Activated T-helper 2 cell treated with anti-CD3 and anti-CD28 coated beads, Interferon-gamma antibody, Interleukin-2, Interleukin-4, amounts not matched to agents 10 μg/mL and 5 μg/mL and 100 μg/mL, durations not matched to agents 14 hours and 24 hours and 36 hours (primary cell): ENCODE measurements around the gene CLCN1. TPM values are rescaled to one million over a fixed set of nuclear protein-coding genes. Genes with fewer than 3 reads are reported as not detected.
"Not testable (repeated sequence)": the region's sequence is repeated elsewhere in the genome, so short reads cannot be mapped to it uniquely, and the experiment has no call there.

Experiments
- DNase-seq: peaks from one replicate; pipeline ENCODE4 v3.0.0; 2021; ENCODE audit warnings: low spot score
- H3K27ac Mint-ChIP-seq: one replicate; pipeline ENCODE4 v1.8.0; 2021; ENCODE audit warnings: mixed read lengths
- H3K27me3 Mint-ChIP-seq: one replicate; pipeline ENCODE4 v1.8.0; 2021; ENCODE audit warnings: low read depth, mixed read lengths
- H3K36me3 Mint-ChIP-seq: one replicate; pipeline ENCODE4 v1.8.0; 2021; ENCODE audit warnings: low read depth, mixed read lengths
- H3K4me1 Mint-ChIP-seq: one replicate; pipeline ENCODE4 v1.8.0; 2021; ENCODE audit warnings: low read depth, mixed read lengths
- H3K4me3 Mint-ChIP-seq: one replicate; pipeline ENCODE4 v1.8.0; 2021; ENCODE audit warnings: low read depth, mild to moderate bottlenecking, moderate library complexity, mixed read lengths
- H3K9me3 Mint-ChIP-seq: one replicate; pipeline ENCODE4 v1.8.0; 2021; ENCODE audit warnings: mixed read lengths
- intact Hi-C: fragments of 100-400 bp; cut with micrococcal nuclease; formaldehyde crosslinking; loops from one replicate; pipeline ENCODE4 v1.15.1; 2023
- total RNA-seq: library from RNA; stranded (reverse); gene quantifications from 2 replicates; pipeline ENCODE4 v1.2.3, GENCODE V29; 2022

The CLCN1 gene
- total RNA-seq, 1 donor from 2014 or later, result not detected

DNA sequence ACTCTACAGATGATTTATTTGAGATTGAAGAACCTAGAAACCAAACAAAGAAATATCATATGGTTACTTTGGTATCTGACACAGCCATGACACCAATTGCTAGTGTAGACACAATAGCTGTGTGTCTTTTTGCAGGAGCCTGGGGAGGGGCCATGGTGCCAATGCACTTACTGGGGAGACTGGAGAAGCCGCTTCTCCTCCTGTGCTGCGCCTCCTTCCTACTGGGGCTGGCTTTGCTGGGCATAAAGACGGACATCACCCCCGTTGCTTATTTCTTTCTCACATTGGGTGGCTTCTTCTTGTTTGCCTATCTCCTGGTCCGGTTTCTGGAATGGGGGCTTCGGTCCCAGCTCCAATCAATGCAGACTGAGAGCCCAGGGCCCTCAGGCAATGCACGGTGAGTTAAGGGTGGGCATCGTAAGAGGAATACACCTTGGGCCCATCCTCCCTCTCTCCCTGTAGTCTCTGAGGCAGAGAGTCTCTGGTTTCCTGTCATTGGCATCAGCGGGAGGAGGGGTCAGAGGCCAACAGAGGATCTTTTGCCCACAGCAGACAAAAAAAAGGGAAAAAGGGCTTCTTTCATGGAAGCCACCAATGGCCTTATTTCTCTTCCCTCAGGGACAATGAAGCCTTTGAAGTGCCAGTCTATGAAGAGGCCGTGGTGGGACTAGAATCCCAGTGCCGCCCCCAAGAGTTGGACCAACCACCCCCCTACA lies 29.9 kb upstream of the CLCN1 start:
- peaks cover 32% of the 10 kb centered on the region for H3K36me3 Mint-ChIP-seq
- intact Hi-C loops, result loop anchor here (5.0 to 10.0 kb wide), 3 partner anchors 76 to 571 kb away; partner anchors contain the start of gene FAM131B
- peaks cover 45% of the 10 kb centered on the region for H3K4me1 Mint-ChIP-seq
- no peak for DNase-seq
- H3K9me3 Mint-ChIP-seq, result peaks cover 12% of the 10 kb centered on the region
- H3K27ac Mint-ChIP-seq, result no peak overlapping the region
- H3K27me3 Mint-ChIP-seq, result no peaks in the 10 kb centered on the region
- H3K4me3 Mint-ChIP-seq, result no peak overlapping the region

DNA sequence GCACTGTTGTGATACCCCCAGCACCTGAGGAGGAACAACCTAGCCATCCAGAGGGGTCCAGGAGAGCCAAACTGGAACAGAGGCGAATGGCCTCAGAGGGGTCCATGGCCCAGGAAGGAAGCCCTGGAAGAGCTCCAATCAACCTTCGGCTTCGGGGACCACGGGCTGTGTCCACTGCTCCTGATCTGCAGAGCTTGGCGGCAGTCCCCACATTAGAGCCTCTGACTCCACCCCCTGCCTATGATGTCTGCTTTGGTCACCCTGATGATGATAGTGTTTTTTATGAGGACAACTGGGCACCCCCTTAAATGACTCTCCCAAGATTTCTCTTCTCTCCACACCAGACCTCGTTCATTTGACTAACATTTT lies 29.4 kb upstream of the CLCN1 start:
- peaks cover 37% of the 10 kb centered on the region for H3K36me3 Mint-ChIP-seq
- intact Hi-C loops, result loop anchor here (5.0 to 10.0 kb wide), 3 partner anchors 76 to 572 kb away; partner anchors contain the start of gene FAM131B
- peaks cover 12% of the 10 kb centered on the region for H3K9me3 Mint-ChIP-seq
- DNase-seq, result no peak
- H3K27me3 Mint-ChIP-seq, result no peaks in the 10 kb centered on the region
- no peak overlapping the region for H3K27ac Mint-ChIP-seq
- H3K4me3 Mint-ChIP-seq, result peak overlapping the region; percentile 23
- peaks cover 48% of the 10 kb centered on the region for H3K4me1 Mint-ChIP-seq

DNA sequence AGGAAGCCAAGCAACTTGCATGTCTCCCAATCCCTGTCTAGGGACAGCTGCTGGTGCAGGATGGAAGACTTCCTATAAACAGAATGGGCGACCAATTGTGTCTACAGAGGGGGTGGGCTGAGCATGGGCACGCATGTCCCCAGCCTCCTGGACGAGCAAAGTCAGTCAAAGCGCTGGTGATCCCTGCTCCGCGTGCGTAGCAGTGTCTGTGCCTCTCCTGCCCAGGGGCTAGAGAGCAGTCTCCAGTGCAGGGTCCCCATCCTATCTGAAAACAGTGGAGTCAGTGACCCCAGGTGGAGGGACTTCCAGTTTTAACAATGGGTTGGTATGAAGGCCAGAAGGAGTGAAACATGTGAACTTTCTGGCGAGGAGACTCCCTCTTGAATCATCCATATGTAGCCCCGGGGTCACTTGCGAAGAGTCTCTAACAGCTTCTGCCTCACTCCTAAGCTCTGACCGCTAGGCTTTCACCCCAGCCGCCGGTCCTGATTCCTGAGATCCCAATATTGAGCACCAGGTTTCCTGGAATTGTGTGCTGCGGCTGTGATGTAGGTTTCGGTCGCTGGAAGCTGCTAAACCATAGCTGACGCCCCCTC lies 28.5 kb upstream of the CLCN1 start:
- Mint-ChIP-seq H3K27me3 (no peaks in the 10 kb centered on the region), H3K9me3 (peaks cover 12% of the 10 kb centered on the region), H3K27ac (peak overlapping the region; percentile 86), H3K36me3 (peaks cover 45% of the 10 kb centered on the region), H3K4me3 (peak overlapping the region; percentile 95), H3K4me1 (peaks cover 47% of the 10 kb centered on the region)
- intact Hi-C loops, result loop anchor here (5.0 to 10.0 kb wide), 3 partner anchors 75 to 573 kb away; partner anchors contain the start of gene FAM131B
- DNase-seq, result no peak

DNA sequence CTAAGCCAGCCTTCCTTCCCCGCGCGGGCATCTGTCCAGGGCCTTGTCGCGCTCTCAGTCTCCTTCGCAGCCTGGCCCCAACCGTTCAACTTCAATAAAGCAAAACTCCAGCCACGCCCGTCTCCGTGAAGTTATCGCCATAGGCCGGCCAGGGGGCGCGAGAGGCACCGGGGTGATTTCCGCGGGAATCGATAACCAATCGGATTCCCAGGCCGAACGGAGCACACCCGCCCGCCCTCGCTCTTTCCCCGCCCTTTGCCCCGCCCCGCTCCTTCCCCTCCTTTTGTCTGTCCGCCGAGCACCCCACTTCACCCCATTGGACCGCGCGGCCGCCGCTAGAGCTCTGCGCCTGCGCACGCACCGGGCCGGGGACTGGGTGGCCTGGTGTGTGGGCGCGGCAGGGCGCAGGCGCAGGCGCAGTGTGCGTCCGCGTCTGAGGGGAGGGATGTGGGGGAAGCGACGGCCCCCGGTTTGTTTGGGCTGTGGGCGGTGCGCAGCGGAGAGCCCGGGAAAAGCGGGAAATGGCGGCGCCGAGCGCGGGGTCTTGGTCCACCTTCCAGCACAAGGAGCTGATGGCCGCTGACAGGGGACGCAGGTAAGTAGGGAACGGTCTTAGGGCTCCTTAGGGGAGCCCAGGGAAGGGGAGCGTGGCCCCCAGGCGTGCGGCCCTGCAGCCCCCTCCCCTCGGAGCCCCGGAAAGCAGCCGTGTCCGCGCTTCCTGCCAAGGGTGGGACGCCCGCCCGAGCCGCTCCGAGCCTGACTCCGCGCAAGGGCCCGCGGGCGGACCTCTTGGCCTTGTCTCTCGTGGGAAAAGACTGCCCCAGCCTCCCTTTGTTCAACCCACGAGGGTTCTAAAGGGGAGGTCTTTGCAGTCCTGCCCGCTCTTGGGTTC lies 27.7 kb upstream of the CLCN1 start, which contains the start of gene CASP2:
Gene CASP2 (plus strand): TSS at position 417 of the 892 bp plus-strand sequence. CDS start 105 bp downstream, at position 522.
- H3K4me3 Mint-ChIP-seq, result peak within 1 kb of the TSS; percentile 95
- peaks cover 50% of the 10 kb centered on the region for H3K36me3 Mint-ChIP-seq
- H3K4me1 Mint-ChIP-seq, result peaks cover 47% of the 10 kb centered on the region

DNA sequence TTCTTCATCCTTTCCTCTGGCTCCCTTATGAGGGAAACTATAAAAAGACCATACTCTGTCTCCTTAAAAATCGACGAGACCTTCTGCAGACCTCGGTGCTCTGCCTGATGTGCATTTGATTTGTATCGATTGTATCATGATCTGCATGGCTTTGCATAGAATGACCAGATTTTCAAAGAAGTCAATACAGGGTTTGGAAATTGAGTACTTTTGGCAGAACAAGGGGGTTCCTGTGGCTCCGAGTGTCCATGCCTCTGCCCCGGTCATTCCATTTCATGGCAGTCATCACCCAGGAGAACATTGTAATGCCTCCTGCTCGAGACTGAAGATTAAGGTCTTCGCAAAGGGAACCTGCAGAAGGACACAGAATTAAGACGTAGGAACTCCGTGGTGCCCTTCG lies 27.1 kb upstream of the CLCN1 start:
- intact Hi-C loops, result loop anchor here (1.0 to 10.0 kb wide), 9 partner anchors 9 to 574 kb away; partner anchors contain the start of genes FAM131B, GSTK1 and ZYX
- H3K4me1 Mint-ChIP-seq, result peaks cover 45% of the 10 kb centered on the region

More for the DNA sequence above, 27.7 kb upstream of the CLCN1 start, which contains the start of gene CASP2:
- H3K9me3 Mint-ChIP-seq, result peaks cover 12% of the 10 kb centered on the region
- H3K27me3 Mint-ChIP-seq, result no peaks in the 10 kb centered on the region
- peak within 1 kb of the TSS; percentile 87 for H3K27ac Mint-ChIP-seq
- peak; percentile 99 for DNase-seq
- intact Hi-C loops, result loop anchor here (1.0 to 10.0 kb wide), 8 partner anchors 8 to 573 kb away; partner anchors contain the start of genes FAM131B, GSTK1 and ZYX

DNA sequence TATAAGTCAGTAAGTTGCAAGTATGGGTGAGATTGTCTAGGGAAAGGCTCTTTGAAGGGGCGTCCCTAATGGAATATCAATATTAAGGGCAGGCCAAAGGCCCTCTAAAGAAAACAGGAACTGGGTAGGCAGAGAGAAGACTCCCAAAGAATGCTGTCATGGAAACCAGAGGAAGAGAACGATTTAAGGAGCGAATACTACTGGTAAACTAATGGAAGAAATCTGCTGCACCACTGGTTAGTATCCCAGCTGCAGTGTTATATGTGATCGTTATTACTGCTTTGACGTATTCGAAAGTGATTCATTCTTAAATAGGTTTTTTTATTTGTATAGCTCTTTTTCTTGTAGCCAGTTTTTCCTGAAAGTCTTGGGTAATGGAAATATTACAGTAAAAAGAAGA lies 26.5 kb upstream of the CLCN1 start:
- Mint-ChIP-seq H3K27ac (peak overlapping the region; percentile 87), H3K27me3 (no peaks in the 10 kb centered on the region), H3K4me1 (peaks cover 45% of the 10 kb centered on the region), H3K36me3 (peaks cover 63% of the 10 kb centered on the region), H3K4me3 (peak overlapping the region; percentile 95), H3K9me3 (peaks cover 12% of the 10 kb centered on the region)
- DNase-seq, result no peak
- intact Hi-C loops, result loop anchor here (1.0 to 10.0 kb wide), 6 partner anchors 19 to 575 kb away; partner anchors contain the start of gene FAM131B

More for the DNA sequence above, 27.1 kb upstream of the CLCN1 start:
- no peak for DNase-seq
- peak overlapping the region; percentile 95 for H3K4me3 Mint-ChIP-seq
- H3K9me3 Mint-ChIP-seq, result peaks cover 12% of the 10 kb centered on the region
- no peaks in the 10 kb centered on the region for H3K27me3 Mint-ChIP-seq
- H3K27ac Mint-ChIP-seq, result peak overlapping the region; percentile 87
- peaks cover 57% of the 10 kb centered on the region for H3K36me3 Mint-ChIP-seq

DNA sequence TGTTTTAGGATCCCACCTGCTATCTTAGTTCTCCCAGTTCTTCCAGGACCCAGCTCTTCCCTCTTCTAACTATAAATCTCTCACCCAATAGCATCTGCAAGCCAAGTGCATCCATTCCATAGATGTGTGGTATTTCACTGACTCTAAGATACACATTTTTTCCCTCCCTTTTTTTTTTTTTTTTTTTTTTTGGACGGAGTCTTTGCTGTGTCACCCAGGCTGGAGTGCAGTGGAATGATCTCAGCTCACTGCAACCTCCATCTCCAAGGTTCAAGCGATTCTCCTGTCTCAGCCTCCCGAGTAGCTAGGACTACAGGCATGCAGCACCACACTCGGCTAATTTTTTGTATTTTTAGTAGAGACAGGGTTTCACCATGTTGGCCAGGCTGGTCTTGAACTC lies 26.0 kb upstream of the CLCN1 start:
- Mint-ChIP-seq H3K27ac (peak overlapping the region; percentile 87), H3K4me1 (peaks cover 48% of the 10 kb centered on the region), H3K9me3 (peaks cover 12% of the 10 kb centered on the region), H3K36me3 (peaks cover 67% of the 10 kb centered on the region), H3K4me3 (peak overlapping the region; percentile 95)
- not testable (repeated sequence) for DNase-seq, H3K27me3 Mint-ChIP-seq
- intact Hi-C loops, result loop anchor here (1.0 to 10.0 kb wide), 6 partner anchors 19 to 575 kb away; partner anchors contain the start of gene FAM131B

DNA sequence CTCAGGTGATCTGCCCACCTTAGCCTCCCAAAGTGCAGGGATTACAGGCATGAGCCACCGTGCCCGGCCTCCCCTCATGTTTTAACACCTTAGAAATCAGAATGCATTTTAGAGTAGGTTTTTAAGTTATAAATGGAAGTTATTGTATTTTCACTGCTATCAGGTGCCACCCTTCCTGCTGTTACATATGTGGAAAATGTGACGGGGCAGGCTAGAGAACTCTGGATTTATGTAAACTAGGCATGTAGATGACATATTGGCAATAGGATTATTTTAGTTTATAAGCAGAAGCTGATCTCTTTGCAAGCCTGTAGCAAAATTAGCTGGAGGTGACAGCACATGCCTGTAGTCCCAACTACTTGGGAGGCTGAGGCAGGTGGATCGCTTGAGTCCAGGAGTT lies 25.6 kb upstream of the CLCN1 start:
- peak overlapping the region; percentile 95 for H3K4me3 Mint-ChIP-seq
- intact Hi-C loops, result no loop called here
- H3K27me3 Mint-ChIP-seq, result no peaks in the 10 kb centered on the region
- H3K9me3 Mint-ChIP-seq, result peaks cover 12% of the 10 kb centered on the region
- H3K4me1 Mint-ChIP-seq, result peaks cover 51% of the 10 kb centered on the region
- peak overlapping the region; percentile 87 for H3K27ac Mint-ChIP-seq
- DNase-seq, result no peak
- peaks cover 71% of the 10 kb centered on the region for H3K36me3 Mint-ChIP-seq

DNA sequence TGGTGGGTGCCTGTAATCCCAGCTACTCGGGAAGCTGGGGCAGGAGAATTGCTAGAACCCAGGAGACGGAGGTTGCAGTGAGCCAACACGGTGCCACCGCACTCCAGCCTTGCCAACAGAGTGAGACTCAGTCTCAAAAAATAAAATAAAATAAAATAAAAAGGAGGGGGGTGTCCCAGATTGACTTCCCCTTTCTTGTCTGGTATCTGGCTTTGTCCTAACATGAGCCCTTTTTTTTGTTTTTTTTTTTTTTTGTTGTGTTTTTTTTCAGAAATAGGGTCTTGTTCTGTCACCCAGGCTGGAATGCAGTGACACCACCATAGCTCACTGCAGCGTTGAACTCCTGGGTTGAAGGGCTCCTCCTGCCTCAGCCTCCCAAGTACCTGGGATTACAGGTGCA lies 23.0 kb upstream of the CLCN1 start:
- Mint-ChIP-seq H3K27me3 (no peaks in the 10 kb centered on the region), H3K4me1 (peaks cover 56% of the 10 kb centered on the region), H3K27ac (no peak overlapping the region), H3K9me3 (peaks cover 1% of the 10 kb centered on the region), H3K36me3 (peaks cover 87% of the 10 kb centered on the region), H3K4me3 (no peak overlapping the region)
- intact Hi-C loops, result no loop called here
- no peak for DNase-seq

DNA sequence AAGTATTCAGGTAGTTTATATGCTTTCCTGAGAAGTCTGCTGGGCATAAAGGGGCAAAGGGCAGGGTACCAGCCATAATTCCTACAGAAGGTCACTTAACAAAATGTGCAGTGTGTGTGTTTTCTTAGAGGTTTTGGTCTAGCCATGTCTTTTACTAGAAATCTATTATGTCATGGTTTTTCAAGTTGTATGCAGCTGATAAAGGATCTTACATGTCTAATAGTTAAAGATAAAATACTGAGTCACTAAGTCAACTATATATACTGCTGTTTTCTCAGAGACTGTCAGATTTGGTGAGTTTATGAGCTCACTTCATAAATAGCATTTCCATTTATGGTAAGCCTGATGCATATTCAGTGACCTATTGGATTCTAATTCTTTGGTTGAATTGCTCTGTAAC lies 20.0 kb upstream of the CLCN1 start:
- Mint-ChIP-seq H3K27ac (peak overlapping the region; percentile 64), H3K4me3 (peak overlapping the region; percentile 1), H3K9me3 (no peaks in the 10 kb centered on the region), H3K36me3 (peaks cover 92% of the 10 kb centered on the region), H3K27me3 (no peaks in the 10 kb centered on the region), H3K4me1 (peaks cover 64% of the 10 kb centered on the region)
- DNase-seq, result no peak
- intact Hi-C loops, result loop anchor here (2.0 kb wide), 1 partner anchor 33 kb away; the partner anchor contains the start of gene GSTK1

DNA sequence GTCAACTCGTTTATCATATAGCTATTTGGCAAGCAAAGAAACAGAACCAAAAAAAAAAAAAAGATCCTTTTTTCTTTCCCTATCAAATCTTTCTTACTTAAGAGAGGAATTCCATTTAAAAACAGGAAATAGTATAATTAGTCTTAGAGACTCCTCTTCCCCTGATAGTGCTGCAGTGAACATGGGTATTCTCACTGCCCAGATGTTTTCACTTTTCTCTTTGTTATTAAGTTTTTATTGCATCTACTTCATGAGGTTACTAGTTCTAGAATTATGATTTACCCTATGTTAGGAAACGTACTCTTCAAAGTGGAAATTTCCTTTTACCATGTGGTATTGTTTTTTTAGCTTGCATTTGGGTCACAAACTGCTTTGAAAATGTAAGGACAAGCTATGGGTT lies 19.2 kb upstream of the CLCN1 start:
- H3K27me3 Mint-ChIP-seq, result no peaks in the 10 kb centered on the region
- peaks cover 65% of the 10 kb centered on the region for H3K4me1 Mint-ChIP-seq
- peaks cover 93% of the 10 kb centered on the region for H3K36me3 Mint-ChIP-seq
- intact Hi-C loops, result loop anchor here (2.0 kb wide), 1 partner anchor 34 kb away; the partner anchor contains the start of gene GSTK1
- H3K9me3 Mint-ChIP-seq, result no peaks in the 10 kb centered on the region
- peak overlapping the region; percentile 64 for H3K27ac Mint-ChIP-seq
- no peak for DNase-seq
- peak overlapping the region; percentile 3 for H3K4me3 Mint-ChIP-seq

DNA sequence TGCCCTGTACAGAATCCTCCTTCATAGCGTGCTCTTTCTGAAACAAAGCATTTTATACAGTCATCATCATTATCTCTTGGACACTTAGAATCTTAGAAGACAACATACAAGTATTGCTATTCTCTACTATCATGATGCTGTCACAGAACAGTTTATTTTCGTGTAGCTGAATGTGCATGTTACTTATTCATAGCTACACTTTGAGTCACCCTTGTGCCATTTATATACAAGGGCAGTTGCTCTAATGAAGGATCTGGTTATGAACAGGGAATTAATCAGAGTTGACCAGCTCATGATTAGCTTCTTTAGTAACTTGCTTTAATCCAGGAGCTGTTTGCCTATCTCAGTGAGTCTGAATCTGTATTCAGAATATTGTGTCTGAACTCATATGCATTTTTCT lies 16.6 kb upstream of the CLCN1 start:
- Mint-ChIP-seq H3K36me3 (peaks cover 93% of the 10 kb centered on the region), H3K4me1 (peaks cover 58% of the 10 kb centered on the region), H3K9me3 (no peaks in the 10 kb centered on the region)

More for the DNA sequence above, 16.6 kb upstream of the CLCN1 start:
- no peak overlapping the region for H3K4me3 Mint-ChIP-seq
- H3K27ac Mint-ChIP-seq, result peak overlapping the region; percentile 36
- no peaks in the 10 kb centered on the region for H3K27me3 Mint-ChIP-seq
- DNase-seq, result no peak
- intact Hi-C loops, result no loop called here
